Naive thymus-derived CD4-positive, alpha-beta T cell (primary cell): Measurements from ENCODE around the gene EVL. TPM values are rescaled to one million over a fixed set of nuclear protein-coding genes. Genes with fewer than 3 reads are reported as not detected.
"Not testable (repeated sequence)": the region's sequence is repeated elsewhere in the genome, so short reads cannot be mapped to it uniquely, and the experiment has no call there.

Experiments
- ATAC-seq: fragments of 150-1000 bp; cut with Tn5 transposase; 2 replicates; pipeline ENCODE4 v1.10.0; 2021; ENCODE audit warnings: mild to moderate bottlenecking, moderate library complexity
- CTCF ChIA-PET: fragments of 350-600 bp; sonication (Branson Sonifier 250); formaldehyde crosslinking; loops from one replicate; lab custom pipeline; 2021; ENCODE audit warnings: antibody characterized with exemption; lab: Charles Lee
- POLR2A ChIA-PET: fragments of 350-600 bp; sonication (Branson Sonifier 250); formaldehyde crosslinking; loops from one replicate; lab custom pipeline; 2021; ENCODE audit warnings: antibody characterized with exemption, inconsistent platforms; lab: Charles Lee
- DNase-seq, 9 donors: peaks; one replicate each; pipeline versions ENCODE4 v3.0.0 to v3.0.0-alpha.2; 2020 to 2022; ENCODE audit warnings: mixed read lengths in 1 of 9
- H3K27ac ChIP-seq: one replicate; pipeline ENCODE4 v1.7.0; 2013; ENCODE audit warnings: mild to moderate bottlenecking, low read depth, low read length, moderate library complexity
- H3K27me3 ChIP-seq, 2 donors: one replicate each; pipeline ENCODE4 v1.7.0; 2013; ENCODE audit warnings: low read length in 2 of 2, mild to moderate bottlenecking in 2 of 2, moderate library complexity in 2 of 2; ENCODE audit not compliant: control insufficient read depth in 2 of 2, insufficient read depth in 2 of 2
- H3K36me3 ChIP-seq, 3 experiments: 1 replicate in 2 of 3; 2 replicates in 1 of 3; pipeline ENCODE4 v1.7.0; 2013; ENCODE audit warnings: low read length in 3 of 3, mild to moderate bottlenecking in 3 of 3, moderate library complexity in 1 of 3; ENCODE audit not compliant: insufficient read depth in 3 of 3, control insufficient read depth in 2 of 3
- H3K4me1 ChIP-seq, 2 donors: one replicate each; pipeline ENCODE4 v1.7.0; 2013; ENCODE audit warnings: low read length in 2 of 2, mild to moderate bottlenecking in 2 of 2, moderate library complexity in 1 of 2; ENCODE audit not compliant: control insufficient read depth in 2 of 2, insufficient read depth in 2 of 2
- H3K4me3 ChIP-seq: 2 replicates; pipeline ENCODE4 v1.7.0; 2013; ENCODE audit warnings: mild to moderate bottlenecking, low read length
- H3K9me3 ChIP-seq, 3 experiments: 1 replicate in 2 of 3; 2 replicates in 1 of 3; pipeline ENCODE4 v1.7.0; 2013; ENCODE audit warnings: low read length in 3 of 3; ENCODE audit not compliant: control insufficient read depth in 2 of 3
- H3K27ac Mint-ChIP-seq, 9 donors: one replicate each; pipeline ENCODE4 v1.8.0; 2020 to 2022; ENCODE audit warnings: mixed read lengths in 9 of 9, mild to moderate bottlenecking in 8 of 9, moderate library complexity in 5 of 9, inconsistent platforms in 2 of 9
- H3K27me3 Mint-ChIP-seq, 5 donors: one replicate each; pipeline ENCODE4 v1.8.0; 2021 to 2022; ENCODE audit warnings: mixed read lengths in 5 of 5, mild to moderate bottlenecking in 1 of 5
- H3K36me3 Mint-ChIP-seq, 5 donors: one replicate each; pipeline ENCODE4 v1.8.0; 2020 to 2022; ENCODE audit warnings: mixed read lengths in 5 of 5, mild to moderate bottlenecking in 3 of 5, inconsistent platforms in 1 of 5
- H3K4me1 Mint-ChIP-seq, 7 donors: one replicate each; pipeline ENCODE4 v1.8.0; 2020 to 2022; ENCODE audit warnings: mixed read lengths in 7 of 7, mild to moderate bottlenecking in 3 of 7, inconsistent platforms in 1 of 7
- H3K4me3 Mint-ChIP-seq, 10 donors: one replicate each; pipeline ENCODE4 v1.8.0; 2020 to 2022; ENCODE audit warnings: mild to moderate bottlenecking in 10 of 10, mixed read lengths in 10 of 10, moderate library complexity in 6 of 10, inconsistent platforms in 2 of 10
- H3K9me3 Mint-ChIP-seq, 11 donors: one replicate each; pipeline ENCODE4 v1.8.0; 2020 to 2022; ENCODE audit warnings: mixed read lengths in 11 of 11, mild to moderate bottlenecking in 4 of 11, inconsistent platforms in 1 of 11, moderate library complexity in 1 of 11
- intact Hi-C, 2 donors: fragments of 100-400 bp; cut with micrococcal nuclease; formaldehyde crosslinking; loops; one replicate each; pipeline ENCODE4 v1.15.1; 2023
- polyA plus RNA-seq, 2 donors: library from polyadenylated mRNA; unstranded; fragments of 300-500 nt; fragmentation: Illumina TruSeq; gene quantifications; one replicate each; pipeline ENCODE4 v1.2.3, GENCODE V29; 2021
- total RNA-seq, 6 experiments: library from RNA in 5 of 6; stranded (reverse) in 5 of 6; gene quantifications; 1 replicate in 5 of 6; 2 replicates in 1 of 6; pipeline ENCODE4 v1.2.3 and lab custom pipeline; 2021 to 2026

Gene EVL
- total and polyA plus RNA-seq, 7 experiments from 2014 or later, result 163 to 1,469 (median 936) TPM

DNA sequence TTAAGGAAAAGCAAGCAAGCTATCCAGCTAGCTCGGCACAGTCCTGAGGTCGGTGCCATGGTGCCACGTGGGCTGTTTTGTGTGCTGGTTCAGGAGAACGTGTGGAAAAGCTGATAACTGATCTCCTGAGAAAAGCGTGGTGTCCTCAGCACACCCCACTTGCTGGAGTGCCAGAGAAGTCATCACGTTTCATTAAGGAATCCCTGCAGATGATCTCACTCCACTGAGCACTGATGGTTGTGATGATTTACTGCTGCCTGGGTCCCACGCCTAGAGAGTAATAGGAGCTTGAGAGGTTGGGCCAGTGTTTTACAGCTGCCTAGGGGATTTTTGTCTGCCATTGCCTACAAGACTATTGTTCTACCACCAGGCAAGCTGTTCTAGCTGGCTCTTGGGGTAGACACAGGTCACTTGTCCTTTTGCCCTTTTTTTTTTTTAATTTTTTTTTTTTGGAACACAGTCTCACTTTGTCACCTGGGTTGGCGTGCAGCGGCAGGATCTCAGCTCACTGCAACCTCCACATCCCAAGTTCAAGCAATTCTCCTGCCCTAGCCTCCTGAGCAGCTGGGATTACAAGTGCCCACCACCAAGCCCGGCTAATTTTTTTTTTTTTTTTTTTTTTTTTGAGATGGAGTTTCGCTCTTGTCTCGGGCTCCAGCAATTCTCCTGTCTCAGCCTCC is 42.3 kb upstream of the EVL start:
- H3K4me3 Mint-ChIP-seq, result no peak overlapping the region
- H3K9me3 Mint-ChIP-seq, result peaks cover 0 to 1% (median 0%) of the 10 kb centered on the region in 11 donors
- CTCF ChIA-PET, result interaction anchor here (1.3 kb wide), 1 partner anchor 40 kb away, joined by 3 read pairs; no protein-coding TSS in a partner anchor
- H3K27ac Mint-ChIP-seq, result no peak overlapping the region
- DNase-seq (no peak), ATAC-seq (no peak)
- H3K4me1 Mint-ChIP-seq, result peaks cover 6 to 13% (median 10%) of the 10 kb centered on the region in 7 donors
- peaks cover 0 to 3% (median 0%) of the 10 kb centered on the region in 5 donors for H3K36me3 Mint-ChIP-seq
- H3K9me3 ChIP-seq, result no peaks in the 10 kb centered on the region
- H3K27me3 ChIP-seq, result no peaks in the 10 kb centered on the region
- H3K27ac ChIP-seq, result no peak overlapping the region
- no peaks in the 10 kb centered on the region for H3K36me3 ChIP-seq
- no peaks in the 10 kb centered on the region for H3K27me3 Mint-ChIP-seq
- POLR2A ChIA-PET, result no interaction called here
- H3K4me1 ChIP-seq, result no peaks in the 10 kb centered on the region
- intact Hi-C loops, result no loop called here
- no peak overlapping the region for H3K4me3 ChIP-seq

DNA sequence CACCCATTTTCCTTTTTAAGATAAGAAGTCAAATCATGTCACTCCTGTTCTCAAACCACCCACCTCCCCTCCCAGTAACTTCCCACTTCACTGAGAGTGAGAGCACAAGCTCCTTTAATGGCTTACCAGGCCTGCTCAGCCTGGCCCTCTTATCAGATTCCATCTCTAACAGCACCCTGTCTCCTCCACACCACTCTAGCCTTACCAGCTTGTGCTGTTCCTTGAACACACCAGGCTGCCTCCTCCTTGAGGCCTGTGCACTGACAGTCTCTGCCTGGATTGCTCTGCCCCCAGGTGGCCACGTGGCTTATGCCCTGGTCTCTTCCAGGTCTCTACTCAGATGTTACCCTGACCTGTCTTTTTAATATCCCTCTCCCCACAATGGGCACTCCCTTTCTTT is 40.1 kb upstream of the EVL start:
- Mint-ChIP-seq H3K36me3 (peaks cover 0 to 3% (median 0%) of the 10 kb centered on the region in 5 donors), H3K27ac (peak overlapping the region in 3 of 9 donors; percentile 5 to 78 (median 15)), H3K27me3 (no peaks in the 10 kb centered on the region), H3K4me3 (no peak overlapping the region), H3K9me3 (peaks cover 0 to 1% (median 0%) of the 10 kb centered on the region in 11 donors), H3K4me1 (peaks cover 6 to 13% (median 10%) of the 10 kb centered on the region in 7 donors)
- Histone ChIP-seq H3K27me3 (no peaks in the 10 kb centered on the region), H3K4me1 (no peaks in the 10 kb centered on the region), H3K36me3 (no peaks in the 10 kb centered on the region), H3K4me3 (no peak overlapping the region), H3K9me3 (no peaks in the 10 kb centered on the region), H3K27ac (no peak overlapping the region)
- intact Hi-C loops, result loop anchor here in 1 of 2 donors (2.0 kb wide), 1 partner anchor 42 kb away; no protein-coding TSS in a partner anchor
- DNase-seq (peak in 6 of 9 donors; percentile 15 to 22 (median 16)), ATAC-seq (peak; percentile 59)
- ChIA-PET POLR2A (no interaction called here), CTCF (interaction anchor here (1.1 kb wide), 1 partner anchor 42 kb away, joined by 4 read pairs; no protein-coding TSS in a partner anchor)

DNA sequence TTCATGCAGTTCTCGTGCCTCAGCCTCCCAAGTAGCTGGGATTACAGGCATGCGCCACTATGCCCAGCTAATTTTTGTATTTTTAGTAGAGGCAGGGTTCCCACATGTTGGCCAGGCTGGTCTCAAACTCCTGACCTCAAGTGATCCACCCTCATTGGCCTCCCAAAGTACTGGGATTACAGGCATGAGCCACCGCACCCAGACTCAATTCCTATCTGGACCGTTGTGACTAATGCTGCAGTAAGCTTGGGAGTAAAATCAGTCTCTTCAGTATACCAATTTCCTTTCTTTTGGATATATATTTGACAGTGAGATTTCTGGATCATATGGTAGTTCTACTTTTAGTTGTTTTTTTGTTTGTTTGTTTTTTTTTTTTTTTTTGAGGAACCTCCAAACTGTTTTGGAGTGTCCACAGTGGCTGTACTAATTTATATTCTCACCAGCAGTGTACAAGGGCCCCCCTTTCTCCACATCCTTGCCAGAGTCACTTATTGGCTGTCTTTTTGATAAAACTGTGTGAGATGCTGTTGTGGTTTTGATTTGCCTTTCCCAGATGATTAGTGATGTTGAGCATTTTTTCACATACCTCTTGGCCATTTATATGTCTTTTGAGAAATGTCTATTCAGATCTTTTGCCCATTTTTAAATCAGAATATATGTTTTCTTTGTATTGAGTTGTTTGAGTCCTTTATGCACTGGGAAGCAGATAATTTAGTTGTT is 37.3 kb upstream of the EVL start:
- H3K27ac Mint-ChIP-seq, result no peak overlapping the region
- Histone ChIP-seq H3K27ac (no peak overlapping the region), H3K4me3 (no peak overlapping the region), H3K4me1 (no peaks in the 10 kb centered on the region), H3K9me3 (no peaks in the 10 kb centered on the region), H3K36me3 (no peaks in the 10 kb centered on the region), H3K27me3 (no peaks in the 10 kb centered on the region)
- peaks cover 0 to 7% (median 0%) of the 10 kb centered on the region in 5 donors for H3K36me3 Mint-ChIP-seq
- ATAC-seq (no peak), DNase-seq (no peak)
- no peak overlapping the region for H3K4me3 Mint-ChIP-seq
- no peaks in the 10 kb centered on the region for H3K27me3 Mint-ChIP-seq
- ChIA-PET CTCF (no interaction called here), POLR2A (no interaction called here)
- intact Hi-C loops, result no loop called here
- peaks cover 0 to 4% (median 0%) of the 10 kb centered on the region in 11 donors for H3K9me3 Mint-ChIP-seq
- H3K4me1 Mint-ChIP-seq, result peaks cover 10 to 18% (median 13%) of the 10 kb centered on the region in 7 donors

- Mint-ChIP-seq H3K27me3 (no peaks in the 10 kb centered on the region), H3K4me3 (no peak overlapping the region), H3K36me3 (peaks cover 0 to 7% (median 0%) of the 10 kb centered on the region in 5 donors), H3K4me1 (peaks cover 10 to 18% (median 13%) of the 10 kb centered on the region in 7 donors), H3K9me3 (peaks cover 0 to 4% (median 0%) of the 10 kb centered on the region in 11 donors), H3K27ac (no peak overlapping the region)
- Histone ChIP-seq H3K4me3 (no peak overlapping the region), H3K27ac (no peak overlapping the region), H3K4me1 (no peaks in the 10 kb centered on the region), H3K36me3 (no peaks in the 10 kb centered on the region), H3K27me3 (no peaks in the 10 kb centered on the region), H3K9me3 (no peaks in the 10 kb centered on the region)
- POLR2A ChIA-PET, result no interaction called here
- no peak for DNase-seq
- ATAC-seq, result no peak
- CTCF ChIA-PET, result no interaction called here
- intact Hi-C loops, result no loop called here
Observed at GRCh38 chr14:100028990-100029677, 36.1 kb upstream of the EVL start.

DNA sequence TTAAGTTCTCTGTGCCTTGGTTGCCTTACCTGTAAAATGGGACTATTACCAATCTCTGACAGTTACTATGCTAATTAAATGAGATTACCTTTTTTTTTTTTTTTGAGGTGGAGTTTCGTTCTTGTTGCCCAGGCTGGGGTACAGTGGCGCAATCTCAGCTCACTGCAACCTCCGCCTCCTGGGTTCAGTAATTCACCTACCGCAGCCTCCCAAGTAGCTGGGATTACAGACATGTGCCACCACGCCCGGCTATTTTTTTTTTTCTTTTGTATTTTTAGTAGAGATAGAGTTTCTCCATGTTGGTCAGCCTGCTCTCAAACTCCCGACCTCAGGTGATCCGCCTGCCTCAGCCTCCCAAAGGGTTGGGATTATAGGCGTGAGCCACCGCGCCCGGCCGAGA is 35.2 kb upstream of the EVL start:
- H3K27me3 Mint-ChIP-seq, H3K27me3 ChIP-seq, H3K9me3 ChIP-seq, CTCF ChIA-PET, H3K36me3 Mint-ChIP-seq, ATAC-seq, H3K4me3 Mint-ChIP-seq, H3K9me3 Mint-ChIP-seq, H3K27ac Mint-ChIP-seq, POLR2A ChIA-PET, intact Hi-C loops, H3K4me3 ChIP-seq, H3K4me1 ChIP-seq, H3K27ac ChIP-seq, DNase-seq, H3K36me3 ChIP-seq: not testable (repeated sequence)
- H3K4me1 Mint-ChIP-seq, result peaks cover 4 to 13% (median 8%) of the 10 kb centered on the region in 7 donors

- Histone ChIP-seq H3K9me3 (no peaks in the 10 kb centered on the region), H3K4me1 (no peaks in the 10 kb centered on the region), H3K27me3 (no peaks in the 10 kb centered on the region), H3K27ac (no peak overlapping the region), H3K36me3 (no peaks in the 10 kb centered on the region), H3K4me3 (no peak overlapping the region)
- peaks cover 0 to 8% (median 3%) of the 10 kb centered on the region in 7 donors for H3K4me1 Mint-ChIP-seq
- intact Hi-C loops, result no loop called here
- ATAC-seq, result no peak
- CTCF ChIA-PET, result no interaction called here
- POLR2A ChIA-PET, result no interaction called here
- H3K4me3 Mint-ChIP-seq, result no peak overlapping the region
- peaks cover 0 to 2% (median 0%) of the 10 kb centered on the region in 11 donors for H3K9me3 Mint-ChIP-seq
- DNase-seq, result no peak
- H3K36me3 Mint-ChIP-seq, result peaks cover 0 to 6% (median 0%) of the 10 kb centered on the region in 5 donors
- no peak overlapping the region for H3K27ac Mint-ChIP-seq
- no peaks in the 10 kb centered on the region for H3K27me3 Mint-ChIP-seq
Observed at GRCh38 chr14:100030452-100031153, 34.6 kb upstream of the EVL start.
